Body of pancreas (tissue), 4 donors: ENCODE data around the gene LIPC.

ENCODE experiments used
- POLR2A ChIP-seq, 3 donors: fragments of 450-650 bp; IDR thresholded peaks; one replicate each; pipeline ENCODE4 v1.6.1; 2016; ENCODE audit warnings: antibody characterized with exemption in 3 of 3, mild to moderate bottlenecking in 2 of 3
- TF ChIP-seq, protein P1 (sequence below), 7 experiments: fragments of 450-650 bp in 4 of 7; fragments of 200-600 bp in 3 of 7; sonication (generic) in 3 of 7; IDR thresholded peaks; one replicate each; pipeline ENCODE4 v1.5.1; 2016 to 2019; ENCODE audit warnings: antibody characterized with exemption in 7 of 7

DNA sequence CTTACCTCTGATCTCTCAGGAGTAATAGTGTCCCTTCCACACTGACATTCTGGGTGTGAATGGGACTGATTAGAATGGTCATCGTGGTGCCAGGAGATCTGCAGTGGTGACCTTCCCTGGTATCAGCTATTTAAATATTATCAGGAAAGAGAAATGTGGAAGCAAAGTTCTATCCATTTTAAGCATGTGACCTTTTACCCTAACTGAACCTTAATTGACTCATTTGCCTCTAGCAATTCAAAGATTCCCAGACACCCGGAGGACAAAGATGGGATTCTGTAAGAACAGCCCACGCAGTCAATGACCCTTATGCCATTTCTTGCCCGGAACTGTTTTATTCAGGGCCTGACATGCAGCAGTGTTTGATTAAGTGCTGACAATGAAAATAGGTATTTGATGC is 10.3 kb downstream of the LIPC start:
- TF ChIP-seq POLR2A (IDR thresholded peaks at IDR 0.05), result no peak
- TF ChIP-seq, protein P1, sequence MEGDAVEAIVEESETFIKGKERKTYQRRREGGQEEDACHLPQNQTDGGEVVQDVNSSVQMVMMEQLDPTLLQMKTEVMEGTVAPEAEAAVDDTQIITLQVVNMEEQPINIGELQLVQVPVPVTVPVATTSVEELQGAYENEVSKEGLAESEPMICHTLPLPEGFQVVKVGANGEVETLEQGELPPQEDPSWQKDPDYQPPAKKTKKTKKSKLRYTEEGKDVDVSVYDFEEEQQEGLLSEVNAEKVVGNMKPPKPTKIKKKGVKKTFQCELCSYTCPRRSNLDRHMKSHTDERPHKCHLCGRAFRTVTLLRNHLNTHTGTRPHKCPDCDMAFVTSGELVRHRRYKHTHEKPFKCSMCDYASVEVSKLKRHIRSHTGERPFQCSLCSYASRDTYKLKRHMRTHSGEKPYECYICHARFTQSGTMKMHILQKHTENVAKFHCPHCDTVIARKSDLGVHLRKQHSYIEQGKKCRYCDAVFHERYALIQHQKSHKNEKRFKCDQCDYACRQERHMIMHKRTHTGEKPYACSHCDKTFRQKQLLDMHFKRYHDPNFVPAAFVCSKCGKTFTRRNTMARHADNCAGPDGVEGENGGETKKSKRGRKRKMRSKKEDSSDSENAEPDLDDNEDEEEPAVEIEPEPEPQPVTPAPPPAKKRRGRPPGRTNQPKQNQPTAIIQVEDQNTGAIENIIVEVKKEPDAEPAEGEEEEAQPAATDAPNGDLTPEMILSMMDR (IDR thresholded peaks at IDR 0.05), result no peak
